Neural cell (in vitro differentiated cells): Measurements from ENCODE around the gene TMEM131.

ENCODE experiments used
- CTCF ChIP-seq: fragments of 450-650 bp; IDR thresholded peaks from 2 replicates; pipeline ENCODE4 v1.5.1; 2014; ENCODE audit warnings: antibody characterized with exemption, mild to moderate bottlenecking, moderate library complexity; ENCODE audit not compliant: poor library complexity, severe bottlenecking
- EP300 ChIP-seq: fragments of 450-650 bp; conservative IDR thresholded peaks from 2 replicates; pipeline ENCODE4 v1.6.1; 2014; ENCODE audit warnings: antibody characterized with exemption, mild to moderate bottlenecking, moderate library complexity; ENCODE audit not compliant: poor library complexity, severe bottlenecking
- EZH2 ChIP-seq: fragments of 200-600, 300-800 bp; shearing (Covaris generic), sonication (generic); IDR thresholded peaks from 2 replicates; pipeline ENCODE4 v1.6.1; 2014; ENCODE audit warnings: antibody characterized with exemption, low read length, borderline replicate concordance, mild to moderate bottlenecking; ENCODE audit not compliant: insufficient read depth, poor library complexity, severe bottlenecking
- POLR2AphosphoS5 ChIP-seq: IDR thresholded peaks from 2 replicates; pipeline ENCODE4 v1.6.1; 2012
- SMC3 ChIP-seq: fragments of 450-650 bp; conservative IDR thresholded peaks from 2 replicates; pipeline ENCODE4 v1.6.1; 2014; ENCODE audit warnings: antibody characterized with exemption, mild to moderate bottlenecking, moderate library complexity; ENCODE audit not compliant: poor library complexity
- TAF1 ChIP-seq: IDR thresholded peaks from 2 replicates; pipeline ENCODE4 v1.6.1; 2012; ENCODE audit warnings: low read depth
- TF ChIP-seq, protein P1 (sequence below): IDR thresholded peaks from 2 replicates; pipeline ENCODE4 v1.6.1; 2012; ENCODE audit warnings: borderline replicate concordance

- no peak for TF ChIP-seq CTCF
- no peak for TF ChIP-seq EZH2
- TF ChIP-seq EP300: no peak
- TF ChIP-seq TAF1: no peak
- no peak for TF ChIP-seq POLR2AphosphoS5
- no peak for TF ChIP-seq SMC3
- TF ChIP-seq, protein P1, sequence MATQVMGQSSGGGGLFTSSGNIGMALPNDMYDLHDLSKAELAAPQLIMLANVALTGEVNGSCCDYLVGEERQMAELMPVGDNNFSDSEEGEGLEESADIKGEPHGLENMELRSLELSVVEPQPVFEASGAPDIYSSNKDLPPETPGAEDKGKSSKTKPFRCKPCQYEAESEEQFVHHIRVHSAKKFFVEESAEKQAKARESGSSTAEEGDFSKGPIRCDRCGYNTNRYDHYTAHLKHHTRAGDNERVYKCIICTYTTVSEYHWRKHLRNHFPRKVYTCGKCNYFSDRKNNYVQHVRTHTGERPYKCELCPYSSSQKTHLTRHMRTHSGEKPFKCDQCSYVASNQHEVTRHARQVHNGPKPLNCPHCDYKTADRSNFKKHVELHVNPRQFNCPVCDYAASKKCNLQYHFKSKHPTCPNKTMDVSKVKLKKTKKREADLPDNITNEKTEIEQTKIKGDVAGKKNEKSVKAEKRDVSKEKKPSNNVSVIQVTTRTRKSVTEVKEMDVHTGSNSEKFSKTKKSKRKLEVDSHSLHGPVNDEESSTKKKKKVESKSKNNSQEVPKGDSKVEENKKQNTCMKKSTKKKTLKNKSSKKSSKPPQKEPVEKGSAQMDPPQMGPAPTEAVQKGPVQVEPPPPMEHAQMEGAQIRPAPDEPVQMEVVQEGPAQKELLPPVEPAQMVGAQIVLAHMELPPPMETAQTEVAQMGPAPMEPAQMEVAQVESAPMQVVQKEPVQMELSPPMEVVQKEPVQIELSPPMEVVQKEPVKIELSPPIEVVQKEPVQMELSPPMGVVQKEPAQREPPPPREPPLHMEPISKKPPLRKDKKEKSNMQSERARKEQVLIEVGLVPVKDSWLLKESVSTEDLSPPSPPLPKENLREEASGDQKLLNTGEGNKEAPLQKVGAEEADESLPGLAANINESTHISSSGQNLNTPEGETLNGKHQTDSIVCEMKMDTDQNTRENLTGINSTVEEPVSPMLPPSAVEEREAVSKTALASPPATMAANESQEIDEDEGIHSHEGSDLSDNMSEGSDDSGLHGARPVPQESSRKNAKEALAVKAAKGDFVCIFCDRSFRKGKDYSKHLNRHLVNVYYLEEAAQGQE: no peak
Observed at GRCh38 chr2:98006378-98006777, 10.6 kb upstream of the TMEM131 start.
